Sigmoid colon (tissue), 7 donors: ENCODE data around the gene MPZL2. TPM values are rescaled to one million over a fixed set of nuclear protein-coding genes. Genes with fewer than 3 reads are reported as not detected.

Experiments used
- DNase-seq: peaks from one replicate; pipeline ENCODE4 v3.0.0-alpha.2; 2019
- H3K27ac ChIP-seq, 4 donors: fragments of 200-600 bp; sonication (generic); one replicate each; pipeline ENCODE4 v1.5.1; 2016 to 2019; ENCODE audit warnings: mild to moderate bottlenecking in 1 of 4
- H3K27me3 ChIP-seq, 3 donors: fragments of 200-600 bp; sonication (generic); one replicate each; pipeline ENCODE4 v1.5.1; 2019; ENCODE audit warnings: mild to moderate bottlenecking in 1 of 3
- H3K36me3 ChIP-seq, 4 donors: fragments of 200-600 bp; sonication (generic); one replicate each; pipeline ENCODE4 v1.5.1; 2016 to 2019
- H3K4me1 ChIP-seq, 4 donors: fragments of 200-600 bp; sonication (generic); one replicate each; pipeline ENCODE4 v1.5.1; 2017 to 2019
- H3K4me3 ChIP-seq, 4 donors: fragments of 200-600 bp; sonication (generic); one replicate each; pipeline ENCODE4 v1.5.1; 2017 to 2019; ENCODE audit warnings: mild to moderate bottlenecking in 2 of 4, moderate library complexity in 1 of 4
- H3K9me3 ChIP-seq, 4 donors: fragments of 200-600 bp in 3 of 4; sonication (generic) in 3 of 4; one replicate each; pipeline versions ENCODE4 v1.5.1 to v1.6.1; 2013 to 2019
- EP300 ChIP-seq, 4 donors: sonication (generic); formaldehyde crosslinking; IDR thresholded peaks; one replicate each; pipeline ENCODE4 v1.6.1; 2017; ENCODE audit warnings: antibody characterized with exemption in 4 of 4
- POLR2A ChIP-seq, 2 donors: fragments of 450-650 bp; IDR thresholded peaks; one replicate each; pipeline ENCODE4 v1.6.1; 2016; ENCODE audit warnings: antibody characterized with exemption in 2 of 2, mild to moderate bottlenecking in 2 of 2, moderate library complexity in 2 of 2
- POLR2AphosphoS5 ChIP-seq, 4 donors: sonication (generic); formaldehyde crosslinking; IDR thresholded peaks; one replicate each; pipeline ENCODE4 v1.6.1; 2017; ENCODE audit warnings: antibody characterized with exemption in 4 of 4
- WGBS, 2 donors: extraction: QIAGEN DNeasy Blood & Tissue Kit; methylation state at CpG; one replicate each; pipeline ENCODE4 v1.1.7; 2013; 5-methylcytosine and 5-hydroxymethylcytosine counted together
- intact Hi-C: fragments of 100-400 bp; cut with DNase I; formaldehyde crosslinking; loops from one replicate; pipeline ENCODE4 v1.15.1; 2023
- polyA plus RNA-seq, 3 donors: library from polyadenylated mRNA; stranded (reverse); fragments of 200-250 nt; gene quantifications; one replicate each; pipeline ENCODE4 v1.2.3, GENCODE V29; 2013
- total RNA-seq, 4 donors: library from RNA; depleted of rRNA; stranded (reverse); fragments of >200 nt; gene quantifications; one replicate each; pipeline ENCODE4 v1.1.0, GENCODE V29; 2016
- TF ChIP-seq, protein P1 (sequence below), 4 experiments: fragments of 450-650 bp in 3 of 4; fragments of 200-600 bp in 1 of 4; IDR thresholded peaks; one replicate each; pipeline ENCODE4 v1.5.1; 2016 to 2019; ENCODE audit warnings: antibody characterized with exemption in 4 of 4, mild to moderate bottlenecking in 3 of 4, moderate library complexity in 2 of 4
- donor health status: healthy with polysubstance abuse.
- donor health status: Bipolar disorder and iron deficiency.
- donor health status: healthy.

MPZL2 gene
- total and polyA plus RNA-seq, 7 donors: 7.7 to 27.6 (median 9.6) TPM

DNA sequence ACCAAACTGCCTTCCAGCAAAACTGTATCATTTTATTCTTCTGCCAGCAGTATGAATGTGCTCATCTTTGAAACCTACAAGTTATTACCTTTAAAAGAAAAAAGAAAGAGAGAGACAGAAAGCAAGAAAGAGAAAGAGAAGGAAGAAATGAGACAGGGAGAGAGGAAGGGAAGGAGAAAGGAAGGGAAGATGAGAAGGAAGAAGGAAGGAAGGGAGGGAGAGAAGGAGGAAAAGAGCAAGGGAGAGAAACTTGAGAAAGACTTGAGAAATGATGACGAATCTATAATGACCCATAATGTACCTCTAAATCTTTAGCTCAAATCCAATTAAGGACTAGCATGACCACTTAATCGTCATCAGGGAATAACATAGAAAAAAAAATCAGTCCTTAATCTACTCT lies 27.9 kb downstream of the MPZL2 start:
- Histone ChIP-seq H3K36me3 (no peaks in the 10 kb centered on the region), H3K4me3 (no peak overlapping the region), H3K9me3 (no peaks in the 10 kb centered on the region), H3K27me3 (no peaks in the 10 kb centered on the region), H3K27ac (no peak overlapping the region), H3K4me1 (no peaks in the 10 kb centered on the region)
- DNase-seq: no peak
- TF ChIP-seq POLR2A (IDR thresholded peaks at IDR 0.05) (no peak), POLR2AphosphoS5 (IDR thresholded peaks at IDR 0.05) (no peak), EP300 (IDR thresholded peaks at IDR 0.05) (no peak)
- TF ChIP-seq, protein P1, sequence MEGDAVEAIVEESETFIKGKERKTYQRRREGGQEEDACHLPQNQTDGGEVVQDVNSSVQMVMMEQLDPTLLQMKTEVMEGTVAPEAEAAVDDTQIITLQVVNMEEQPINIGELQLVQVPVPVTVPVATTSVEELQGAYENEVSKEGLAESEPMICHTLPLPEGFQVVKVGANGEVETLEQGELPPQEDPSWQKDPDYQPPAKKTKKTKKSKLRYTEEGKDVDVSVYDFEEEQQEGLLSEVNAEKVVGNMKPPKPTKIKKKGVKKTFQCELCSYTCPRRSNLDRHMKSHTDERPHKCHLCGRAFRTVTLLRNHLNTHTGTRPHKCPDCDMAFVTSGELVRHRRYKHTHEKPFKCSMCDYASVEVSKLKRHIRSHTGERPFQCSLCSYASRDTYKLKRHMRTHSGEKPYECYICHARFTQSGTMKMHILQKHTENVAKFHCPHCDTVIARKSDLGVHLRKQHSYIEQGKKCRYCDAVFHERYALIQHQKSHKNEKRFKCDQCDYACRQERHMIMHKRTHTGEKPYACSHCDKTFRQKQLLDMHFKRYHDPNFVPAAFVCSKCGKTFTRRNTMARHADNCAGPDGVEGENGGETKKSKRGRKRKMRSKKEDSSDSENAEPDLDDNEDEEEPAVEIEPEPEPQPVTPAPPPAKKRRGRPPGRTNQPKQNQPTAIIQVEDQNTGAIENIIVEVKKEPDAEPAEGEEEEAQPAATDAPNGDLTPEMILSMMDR (IDR thresholded peaks at IDR 0.05): no peak
- 83 to 90% methylated on average over 2 of the region's 2 CpGs for WGBS, 2 donors
- intact Hi-C loops: no loop called here

DNA sequence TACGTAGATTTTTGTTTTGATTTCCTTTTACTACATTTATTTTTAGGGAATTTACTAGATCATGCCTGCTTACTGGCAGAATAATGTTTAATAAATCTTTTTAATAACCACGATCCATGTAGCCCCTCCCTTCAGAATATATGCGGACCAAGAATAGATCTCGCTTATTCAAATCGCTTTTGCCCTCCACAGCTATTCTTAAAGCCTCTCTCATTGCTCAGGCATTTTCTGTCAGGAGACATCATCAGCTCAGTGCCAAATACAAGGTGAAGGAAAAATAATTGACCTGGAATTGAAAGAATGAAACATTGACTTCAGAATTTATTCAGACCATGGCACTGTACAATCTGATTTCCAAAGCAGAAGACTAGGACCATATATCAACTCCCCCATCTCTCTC lies 29.3 kb downstream of the MPZL2 start:
- no peak overlapping the region for H3K27ac ChIP-seq
- intact Hi-C loops: no loop called here
- WGBS, 2 donors: 95 to 96% methylated on average over 5 of the region's 5 CpGs
- H3K9me3 ChIP-seq: no peaks in the 10 kb centered on the region
- H3K27me3 ChIP-seq: no peaks in the 10 kb centered on the region
- TF ChIP-seq POLR2AphosphoS5 (IDR thresholded peaks at IDR 0.05): no peak
- no peak for TF ChIP-seq POLR2A (IDR thresholded peaks at IDR 0.05)
- H3K4me3 ChIP-seq: no peak overlapping the region
- H3K4me1 ChIP-seq: no peaks in the 10 kb centered on the region
- H3K36me3 ChIP-seq: no peaks in the 10 kb centered on the region
- no peak for DNase-seq

DNA sequence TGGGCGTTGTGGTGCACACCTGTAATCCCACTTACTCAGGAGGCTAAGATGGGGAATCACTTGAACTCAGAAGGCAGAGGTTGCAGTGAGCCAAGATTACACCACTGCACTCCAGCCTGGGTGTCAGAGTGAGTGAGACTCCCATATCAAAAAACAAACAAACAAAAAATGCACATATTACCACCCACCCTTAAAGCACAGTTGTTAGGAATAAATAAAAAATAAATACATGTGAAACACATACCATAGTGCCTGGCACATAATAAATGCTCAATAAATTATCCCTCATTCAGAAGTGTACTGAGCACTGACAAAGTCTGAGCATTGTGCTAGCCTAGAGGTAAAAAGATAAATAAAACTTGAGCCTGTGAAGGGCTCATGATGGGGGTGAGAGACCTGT lies 30.2 kb downstream of the MPZL2 start:
- Histone ChIP-seq H3K36me3 (no peaks in the 10 kb centered on the region), H3K27me3 (no peaks in the 10 kb centered on the region), H3K4me1 (no peaks in the 10 kb centered on the region), H3K4me3 (no peak overlapping the region), H3K27ac (no peak overlapping the region), H3K9me3 (no peaks in the 10 kb centered on the region)
- no peak for DNase-seq
- intact Hi-C loops: no loop called here
- TF ChIP-seq, protein P1 (IDR thresholded peaks at IDR 0.05): no peak
- TF ChIP-seq POLR2AphosphoS5 (IDR thresholded peaks at IDR 0.05): no peak
- TF ChIP-seq POLR2A (IDR thresholded peaks at IDR 0.05): no peak
- no peak for TF ChIP-seq EP300 (IDR thresholded peaks at IDR 0.05)
- 91 to 98% methylated on average over 1 of the region's 1 CpG for WGBS, 2 donors

DNA sequence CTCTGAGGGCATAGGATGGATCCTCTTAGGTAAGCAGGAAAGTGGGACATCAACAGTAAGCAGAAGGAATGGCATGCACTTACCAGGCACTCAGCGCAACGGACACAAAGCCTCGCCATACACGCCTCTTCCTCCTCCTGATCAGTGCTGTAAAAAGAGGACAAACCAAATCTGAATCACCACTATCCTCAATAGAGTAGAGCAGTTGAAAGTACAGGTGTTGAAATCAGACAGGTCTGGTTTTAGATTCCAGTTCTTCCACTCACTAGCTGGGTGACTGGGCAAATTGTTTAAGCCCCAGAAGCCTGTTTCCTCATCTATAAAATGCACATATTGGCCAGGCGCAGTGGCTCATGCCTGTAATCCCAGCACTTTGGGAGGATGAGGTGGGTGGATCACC lies 30.7 kb downstream of the MPZL2 start:
- H3K36me3 ChIP-seq: no peaks in the 10 kb centered on the region
- WGBS, 2 donors: 90 to 92% methylated on average over 5 of the region's 5 CpGs
- DNase-seq: no peak
- H3K9me3 ChIP-seq: no peaks in the 10 kb centered on the region
- H3K27ac ChIP-seq: no peak overlapping the region
- H3K4me1 ChIP-seq: no peaks in the 10 kb centered on the region
- intact Hi-C loops: no loop called here
- H3K4me3 ChIP-seq: no peak overlapping the region
- TF ChIP-seq POLR2AphosphoS5 (IDR thresholded peaks at IDR 0.05) (no peak), POLR2A (IDR thresholded peaks at IDR 0.05) (no peak), EP300 (IDR thresholded peaks at IDR 0.05) (no peak)
- TF ChIP-seq, protein P1 (IDR thresholded peaks at IDR 0.05): no peak
- H3K27me3 ChIP-seq: no peaks in the 10 kb centered on the region

DNA sequence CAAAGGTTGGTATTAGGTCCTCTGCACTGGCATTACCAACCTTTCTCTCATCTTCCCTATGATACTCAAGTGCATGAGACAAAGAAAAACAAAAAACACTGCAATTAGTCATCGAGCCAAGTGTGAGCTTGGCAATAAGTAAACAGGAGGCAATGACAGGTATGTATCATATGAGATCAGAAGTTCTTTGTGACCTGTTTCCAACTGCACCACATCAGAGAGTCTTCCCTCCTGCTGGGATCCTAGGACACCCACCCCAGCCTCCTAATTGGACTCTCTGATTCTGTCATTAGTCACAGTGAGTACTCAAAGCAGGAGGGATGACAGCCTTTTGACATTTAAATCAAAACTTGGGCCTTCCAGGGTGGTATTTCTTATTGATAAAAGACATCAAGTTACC lies 31.4 kb downstream of the MPZL2 start:
- no peak overlapping the region for H3K4me3 ChIP-seq
- H3K27ac ChIP-seq: no peak overlapping the region
- H3K36me3 ChIP-seq: no peaks in the 10 kb centered on the region
- no peaks in the 10 kb centered on the region for H3K27me3 ChIP-seq
- intact Hi-C loops: no loop called here
- no peak for DNase-seq
- TF ChIP-seq EP300 (IDR thresholded peaks at IDR 0.05) (no peak), POLR2A (IDR thresholded peaks at IDR 0.05) (no peak), POLR2AphosphoS5 (IDR thresholded peaks at IDR 0.05) (no peak)
- TF ChIP-seq, protein P1 (IDR thresholded peaks at IDR 0.05): no peak
- no peaks in the 10 kb centered on the region for H3K9me3 ChIP-seq
- H3K4me1 ChIP-seq: no peaks in the 10 kb centered on the region
- 72 to 78% methylated on average over 1 of the region's 1 CpG for WGBS, 2 donors
